ENCODE measurements around the gene PRDM11. TPM values are rescaled to one million over a fixed set of nuclear protein-coding genes. Genes with fewer than 3 reads are reported as not detected.

Gene PRDM11
- total RNA-seq, 4 donors from 2014 or later = 4.4 to 10.7 (median 7.0) TPM

- Histone ChIP-seq H3K9me3 (no peaks in the 10 kb centered on the region), H3K4me3 (no peak overlapping the region), H3K4me1 (peaks cover 2 to 35% (median 5%) of the 10 kb centered on the region in 4 donors), H3K36me3 (no peaks in the 10 kb centered on the region), H3K27me3 (no peaks in the 10 kb centered on the region), H3K27ac (no peak overlapping the region)
- DNase-seq = no peak
- TF ChIP-seq, protein P1, sequence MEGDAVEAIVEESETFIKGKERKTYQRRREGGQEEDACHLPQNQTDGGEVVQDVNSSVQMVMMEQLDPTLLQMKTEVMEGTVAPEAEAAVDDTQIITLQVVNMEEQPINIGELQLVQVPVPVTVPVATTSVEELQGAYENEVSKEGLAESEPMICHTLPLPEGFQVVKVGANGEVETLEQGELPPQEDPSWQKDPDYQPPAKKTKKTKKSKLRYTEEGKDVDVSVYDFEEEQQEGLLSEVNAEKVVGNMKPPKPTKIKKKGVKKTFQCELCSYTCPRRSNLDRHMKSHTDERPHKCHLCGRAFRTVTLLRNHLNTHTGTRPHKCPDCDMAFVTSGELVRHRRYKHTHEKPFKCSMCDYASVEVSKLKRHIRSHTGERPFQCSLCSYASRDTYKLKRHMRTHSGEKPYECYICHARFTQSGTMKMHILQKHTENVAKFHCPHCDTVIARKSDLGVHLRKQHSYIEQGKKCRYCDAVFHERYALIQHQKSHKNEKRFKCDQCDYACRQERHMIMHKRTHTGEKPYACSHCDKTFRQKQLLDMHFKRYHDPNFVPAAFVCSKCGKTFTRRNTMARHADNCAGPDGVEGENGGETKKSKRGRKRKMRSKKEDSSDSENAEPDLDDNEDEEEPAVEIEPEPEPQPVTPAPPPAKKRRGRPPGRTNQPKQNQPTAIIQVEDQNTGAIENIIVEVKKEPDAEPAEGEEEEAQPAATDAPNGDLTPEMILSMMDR (IDR thresholded peaks at IDR 0.05) = no peak
- TF ChIP-seq POLR2A (IDR thresholded peaks at IDR 0.05) = no peak
These were observed 6.5 kb downstream of the PRDM11 start for GRCh38 chr11:45152740-45153595.

DNA sequence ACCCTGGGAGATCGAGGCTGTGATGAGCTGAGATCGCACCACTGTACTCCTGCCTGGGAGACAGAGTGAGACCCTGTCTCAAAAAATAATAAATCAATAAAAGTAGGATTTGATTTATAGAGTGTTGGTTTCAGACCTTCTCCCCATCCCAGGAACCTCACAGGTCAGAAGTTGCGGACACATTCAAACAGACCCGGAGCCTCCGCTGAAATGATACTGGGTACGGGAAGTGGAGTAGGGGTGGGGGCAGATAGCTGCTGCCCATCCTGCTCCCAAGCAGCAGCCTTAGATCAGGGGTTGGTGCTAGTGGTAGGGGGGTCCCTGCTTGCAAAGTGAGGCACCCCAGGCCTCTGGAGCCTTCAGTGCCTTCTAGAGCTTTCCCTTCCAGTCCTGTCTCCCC is 7.8 kb downstream of the PRDM11 start:
- peaks cover 0 to 41% (median 6%) of the 10 kb centered on the region in 4 donors for H3K4me1 ChIP-seq
- no peaks in the 10 kb centered on the region for H3K36me3 ChIP-seq
- TF ChIP-seq, protein P1 (IDR thresholded peaks at IDR 0.05) = no peak
- no peak overlapping the region for H3K4me3 ChIP-seq
- H3K27me3 ChIP-seq = no peaks in the 10 kb centered on the region
- H3K9me3 ChIP-seq = no peaks in the 10 kb centered on the region
- H3K27ac ChIP-seq = no peak overlapping the region
- no peak for DNase-seq

- H3K27me3 ChIP-seq = no peaks in the 10 kb centered on the region
- no peak overlapping the region for H3K4me3 ChIP-seq
- H3K36me3 ChIP-seq = no peaks in the 10 kb centered on the region
- TF ChIP-seq, protein P1 (IDR thresholded peaks at IDR 0.05) = no peak
- no peak for TF ChIP-seq POLR2A (IDR thresholded peaks at IDR 0.05)
- no peak for DNase-seq
- H3K27ac ChIP-seq = no peak overlapping the region
- no peaks in the 10 kb centered on the region for H3K9me3 ChIP-seq
- peaks cover 0 to 41% (median 6%) of the 10 kb centered on the region in 4 donors for H3K4me1 ChIP-seq
These were observed 8.7 kb downstream of the PRDM11 start for GRCh38 chr11:45155058-45155551.

DNA sequence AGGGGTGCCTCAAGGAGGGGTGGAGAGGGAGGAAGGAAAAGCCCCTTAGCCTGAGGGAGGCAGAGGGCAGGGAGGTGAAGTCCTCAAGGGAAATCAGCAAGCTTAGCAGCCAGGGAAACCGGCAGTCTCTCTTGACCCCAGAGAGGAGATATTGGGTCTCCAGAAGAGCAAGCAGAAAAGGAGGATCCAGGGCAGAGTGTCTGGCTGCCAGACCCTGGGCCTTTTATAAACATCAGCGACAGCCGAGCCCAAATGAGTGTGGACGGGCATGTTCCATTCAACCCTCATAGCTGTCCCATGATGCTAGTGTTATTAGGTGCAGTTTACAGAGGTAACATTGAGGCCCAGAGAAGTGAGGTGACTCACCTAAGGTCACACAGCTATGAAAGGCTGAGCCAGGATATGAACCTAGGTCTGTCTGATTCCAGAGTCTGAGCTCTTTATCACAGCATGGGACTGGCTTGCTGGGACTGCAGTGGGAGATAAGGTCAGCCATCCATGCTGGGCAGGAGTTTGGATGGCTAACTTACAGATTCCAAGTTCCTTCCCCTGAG is 9.3 kb downstream of the PRDM11 start:
- Histone ChIP-seq H3K4me3 (no peak overlapping the region), H3K4me1 (peaks cover 0 to 41% (median 6%) of the 10 kb centered on the region in 4 donors), H3K36me3 (no peaks in the 10 kb centered on the region), H3K27me3 (no peaks in the 10 kb centered on the region), H3K9me3 (no peaks in the 10 kb centered on the region), H3K27ac (no peak overlapping the region)
- DNase-seq = no peak
- TF ChIP-seq POLR2A (IDR thresholded peaks at IDR 0.05) = no peak
- TF ChIP-seq, protein P1 (IDR thresholded peaks at IDR 0.05) = no peak

GRCh38 chr11:45156201-45156600 is 9.8 kb downstream of the PRDM11 start:
- Histone ChIP-seq H3K9me3 (no peaks in the 10 kb centered on the region), H3K27me3 (no peaks in the 10 kb centered on the region), H3K4me3 (no peak overlapping the region), H3K27ac (no peak overlapping the region), H3K4me1 (peaks cover 0 to 43% (median 6%) of the 10 kb centered on the region in 4 donors), H3K36me3 (no peaks in the 10 kb centered on the region)
- no peak for DNase-seq
- TF ChIP-seq POLR2A (IDR thresholded peaks at IDR 0.05) = no peak
- TF ChIP-seq, protein P1 (IDR thresholded peaks at IDR 0.05) = no peak
